Measurements from ENCODE around the gene GTF2F1.
"Not testable (repeated sequence)": the region's sequence is repeated elsewhere in the genome, so short reads cannot be mapped to it uniquely, and the experiment has no call there.

GTF2F1 gene, protein sequence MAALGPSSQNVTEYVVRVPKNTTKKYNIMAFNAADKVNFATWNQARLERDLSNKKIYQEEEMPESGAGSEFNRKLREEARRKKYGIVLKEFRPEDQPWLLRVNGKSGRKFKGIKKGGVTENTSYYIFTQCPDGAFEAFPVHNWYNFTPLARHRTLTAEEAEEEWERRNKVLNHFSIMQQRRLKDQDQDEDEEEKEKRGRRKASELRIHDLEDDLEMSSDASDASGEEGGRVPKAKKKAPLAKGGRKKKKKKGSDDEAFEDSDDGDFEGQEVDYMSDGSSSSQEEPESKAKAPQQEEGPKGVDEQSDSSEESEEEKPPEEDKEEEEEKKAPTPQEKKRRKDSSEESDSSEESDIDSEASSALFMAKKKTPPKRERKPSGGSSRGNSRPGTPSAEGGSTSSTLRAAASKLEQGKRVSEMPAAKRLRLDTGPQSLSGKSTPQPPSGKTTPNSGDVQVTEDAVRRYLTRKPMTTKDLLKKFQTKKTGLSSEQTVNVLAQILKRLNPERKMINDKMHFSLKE

DNA sequence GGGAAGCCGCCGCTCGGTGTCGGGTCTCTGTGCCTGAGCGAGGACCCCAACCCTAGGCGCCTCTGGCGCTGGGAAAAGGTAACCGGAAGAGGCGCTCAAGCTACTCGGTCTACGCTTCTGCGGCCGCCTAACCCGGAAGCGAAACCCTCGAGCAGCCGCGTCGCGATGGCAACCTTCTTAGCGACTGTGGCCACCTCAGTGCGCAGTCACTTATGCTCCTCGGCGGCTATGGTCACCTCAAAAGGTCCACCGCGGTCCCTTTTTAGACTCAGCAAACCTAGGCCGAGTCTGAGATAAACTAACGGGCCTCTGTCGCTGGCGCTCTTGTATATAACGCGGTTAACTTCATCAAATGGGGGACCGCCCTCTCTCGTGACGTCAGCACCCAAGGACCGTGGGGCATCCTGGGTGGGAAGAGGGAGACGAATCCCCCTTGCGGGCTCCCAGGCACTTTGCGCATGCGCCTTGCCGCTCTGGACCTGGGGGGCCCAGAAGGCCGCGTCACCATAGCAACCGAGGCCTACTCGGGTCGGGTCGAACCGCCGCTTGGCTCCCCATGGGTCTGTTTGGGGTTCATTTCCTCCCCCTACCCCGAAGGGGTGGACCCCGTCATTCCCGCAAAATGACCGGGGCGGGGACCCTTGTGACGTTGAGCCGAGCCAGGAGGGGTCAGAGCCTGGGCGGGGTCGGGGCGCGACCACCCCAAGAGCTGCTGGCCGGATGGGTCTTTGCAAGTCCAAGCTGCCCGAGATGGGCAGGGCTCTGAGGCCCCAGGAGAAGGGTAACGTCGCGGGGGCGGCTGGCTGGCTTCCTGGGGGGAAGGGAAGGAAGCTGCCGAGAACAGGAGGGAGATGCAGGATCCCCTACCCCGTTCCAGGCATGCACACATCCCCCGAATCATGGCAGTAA is at the start of gene GTF2F1:
Gene GTF2F1 (minus strand): TSS at position 91 of the 909 bp plus-strand sequence. CDS start 169 bp downstream, outside the sequence.
- DNase-seq (ENCODE audit: low read depth) = peak; percentile 92
- peak within 1 kb of the TSS; percentile 88 for H3K4me3 ChIP-seq (ENCODE audit: low read depth, low read length)

DNA sequence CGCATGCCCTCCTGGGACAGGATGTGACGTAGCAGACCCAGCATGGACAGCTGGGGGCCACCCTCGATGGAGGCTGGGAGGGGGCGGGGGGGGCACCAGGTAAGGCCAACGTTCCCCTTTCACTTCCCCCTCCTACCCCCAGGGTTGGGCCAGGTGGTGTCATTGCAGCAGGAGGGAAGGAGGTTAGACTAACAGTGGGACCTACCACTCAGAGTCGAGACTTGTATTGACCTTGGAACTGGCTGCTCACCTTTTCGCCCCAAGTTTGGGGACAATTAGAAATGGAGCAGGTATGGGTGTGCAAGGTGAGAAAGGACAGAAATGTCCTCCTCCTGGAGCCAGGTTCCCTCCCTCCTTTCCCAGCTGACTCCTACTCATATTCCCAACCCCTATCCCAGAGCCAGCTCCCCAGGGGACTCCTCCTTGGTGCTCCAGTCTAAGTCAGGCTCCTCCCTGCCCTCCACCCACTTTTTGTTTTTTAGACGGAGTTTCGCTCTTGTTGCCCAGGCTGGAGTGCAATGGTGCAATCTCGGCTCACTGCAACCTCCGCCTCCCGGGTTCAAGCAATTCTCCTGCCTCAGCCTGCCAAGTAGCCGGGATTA is 49.2 kb upstream of the GTF2F1 start:
- no peak overlapping the region for H3K4me3 ChIP-seq (ENCODE audit: low read depth, low read length)
- no peak for DNase-seq (ENCODE audit: low read depth)

DNA sequence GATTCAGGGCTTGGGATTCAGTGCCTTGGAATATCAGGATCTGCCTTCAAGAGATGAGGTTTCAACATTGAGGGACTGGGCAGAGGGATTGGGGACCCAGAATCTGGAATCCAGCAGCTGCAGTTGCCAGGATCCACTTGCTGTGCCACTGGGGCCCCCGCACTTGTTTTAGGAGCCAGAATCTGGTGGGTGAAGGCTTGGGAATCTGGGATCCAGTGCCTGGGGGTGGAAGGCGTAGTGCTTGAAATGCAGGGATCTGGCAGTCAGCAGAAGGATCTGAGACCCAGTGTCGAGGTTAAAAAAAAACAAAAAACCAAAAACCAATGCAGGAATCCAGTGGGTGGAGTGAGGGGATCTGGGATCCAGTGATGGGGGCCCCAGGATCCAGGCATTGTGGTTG is 47.9 kb upstream of the GTF2F1 start:
- no peak for DNase-seq (ENCODE audit: low read depth)
- H3K4me3 ChIP-seq (ENCODE audit: low read depth, low read length) = no peak overlapping the region

DNA sequence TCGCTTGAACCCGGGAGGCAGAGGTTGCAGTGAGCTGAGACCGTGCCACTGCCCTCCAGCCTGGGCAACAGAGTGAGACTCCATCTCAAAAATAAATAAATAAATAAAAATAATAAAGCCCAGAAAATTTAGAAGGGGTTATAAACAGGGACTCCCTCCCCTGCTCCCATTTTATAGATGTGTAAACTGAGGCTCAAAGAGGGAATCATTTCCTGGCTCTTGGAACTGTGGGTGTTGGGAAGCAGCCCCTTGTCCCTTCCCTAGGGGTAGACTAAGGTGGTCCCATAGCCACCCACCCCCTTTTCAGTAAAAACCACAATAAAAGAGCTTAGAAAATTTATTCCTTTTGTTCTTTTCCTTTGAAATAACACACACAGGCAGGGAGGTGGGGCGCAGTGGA is 46.8 kb upstream of the GTF2F1 start:
- H3K4me3 ChIP-seq (ENCODE audit: low read depth, low read length) = no peak overlapping the region
- no peak for DNase-seq (ENCODE audit: low read depth)

DNA sequence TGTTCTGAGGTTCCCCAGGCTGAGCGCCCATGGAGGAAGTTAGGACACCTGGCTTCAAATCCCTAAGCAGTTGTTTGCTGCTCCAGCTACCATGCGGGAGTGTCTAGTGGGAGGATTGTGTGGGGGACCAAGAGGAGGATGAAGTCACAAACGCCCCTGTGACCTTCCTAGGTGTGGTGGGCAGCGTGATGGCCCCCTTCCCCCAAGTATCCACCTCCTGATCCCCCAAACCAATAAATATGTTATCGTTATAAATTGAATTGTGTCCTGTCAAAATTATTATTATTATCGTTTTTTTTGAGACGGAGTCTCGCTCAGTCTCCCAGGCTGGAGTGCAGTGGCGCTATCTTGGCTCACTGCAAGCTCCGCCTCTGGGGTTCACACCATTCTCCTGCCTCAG is 40.7 kb upstream of the GTF2F1 start, which contains the start of gene SLC25A41:
Gene SLC25A41 (minus strand): TSS at position 101 of the 400 bp plus-strand sequence. CDS start 70 bp downstream, at position 31.
- H3K4me3 ChIP-seq (ENCODE audit: low read depth, low read length) = no peak within 1 kb of the TSS
- no peak for DNase-seq (ENCODE audit: low read depth)

DNA sequence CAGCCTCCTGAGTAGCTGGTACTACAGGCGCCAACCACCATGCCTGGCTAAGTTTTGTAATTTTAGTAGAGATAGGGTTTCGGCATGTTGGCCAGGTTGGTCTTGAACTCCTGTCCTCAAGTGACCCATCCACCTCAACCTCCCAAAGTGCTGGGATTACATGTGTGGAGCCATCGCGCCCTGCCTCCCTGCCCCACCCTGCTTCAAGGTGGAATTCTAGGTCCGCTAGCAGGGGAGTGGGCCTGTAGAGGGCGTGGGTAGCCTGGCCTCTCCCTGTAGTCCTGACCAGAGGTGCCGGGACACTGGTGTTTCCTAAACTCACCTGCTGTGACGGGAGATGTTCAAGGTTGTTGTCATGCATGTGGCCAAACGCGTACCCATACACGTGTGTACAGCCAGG is 40.2 kb upstream of the GTF2F1 start:
- no peak for DNase-seq (ENCODE audit: low read depth)
- H3K4me3 ChIP-seq (ENCODE audit: low read depth, low read length) = no peak overlapping the region

DNA sequence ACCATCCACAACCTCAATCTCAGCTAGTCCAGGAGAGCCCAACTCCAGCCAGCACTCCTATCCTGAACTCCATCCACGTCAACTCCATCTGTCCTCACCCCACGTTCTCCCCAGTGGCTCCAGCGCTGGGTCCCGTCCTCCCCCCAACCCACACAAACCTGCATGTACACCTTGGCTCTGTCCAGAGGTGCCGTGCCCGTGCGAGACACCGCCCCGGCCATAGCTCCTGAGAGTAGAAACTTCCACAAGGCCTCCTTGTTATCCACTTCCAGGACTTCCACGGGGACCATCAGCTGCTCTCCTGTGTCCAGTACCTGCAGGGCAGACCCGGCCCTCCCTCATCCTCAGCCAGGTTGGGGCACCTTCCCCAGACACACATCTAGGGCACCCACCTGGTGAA is 38.9 kb upstream of the GTF2F1 start:
- no peak overlapping the region for H3K4me3 ChIP-seq (ENCODE audit: low read depth, low read length)
- DNase-seq (ENCODE audit: low read depth) = no peak

DNA sequence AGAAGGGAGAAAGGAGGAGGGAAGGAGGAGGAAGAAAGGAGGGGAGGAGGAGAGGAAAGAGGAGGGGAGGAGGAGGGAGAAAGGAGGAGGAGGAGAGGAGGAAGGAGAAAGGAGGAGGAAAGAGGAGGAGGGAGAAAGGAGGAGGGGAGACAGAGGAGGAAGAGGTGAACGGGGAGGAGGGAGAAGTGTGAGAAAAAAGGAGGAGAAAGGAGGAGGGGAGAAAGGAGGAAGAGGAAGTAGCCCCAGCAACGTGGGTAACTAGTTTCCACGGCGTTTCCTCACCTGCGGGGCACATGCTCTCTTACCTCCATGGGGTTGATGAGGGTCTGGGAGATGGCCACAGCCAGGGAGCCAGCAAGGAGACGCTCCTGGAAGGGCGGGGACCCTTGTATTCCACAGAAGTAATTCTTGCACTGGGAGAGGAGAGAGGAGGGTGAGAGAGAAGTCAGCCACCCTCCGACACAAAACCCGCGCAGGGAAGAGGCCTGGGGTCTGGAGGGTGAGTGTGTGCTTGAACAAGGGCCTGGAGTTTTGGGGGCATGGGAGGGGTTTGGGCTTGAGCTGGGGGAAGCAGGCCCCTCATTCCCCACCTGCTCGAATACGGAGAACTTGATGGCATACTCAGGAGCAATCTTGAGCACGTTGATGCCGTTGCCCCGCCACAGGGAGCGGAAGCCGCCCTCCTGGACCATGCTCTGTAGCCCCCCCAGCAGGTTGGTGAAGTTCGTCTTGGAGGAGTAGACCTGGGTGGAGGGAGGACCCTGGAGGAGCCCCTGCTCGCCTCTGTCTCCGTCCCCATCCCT is 36.7 kb upstream of the GTF2F1 start:
- no peak for DNase-seq (ENCODE audit: low read depth)
- H3K4me3 ChIP-seq (ENCODE audit: low read depth, low read length) = no peak overlapping the region

DNA sequence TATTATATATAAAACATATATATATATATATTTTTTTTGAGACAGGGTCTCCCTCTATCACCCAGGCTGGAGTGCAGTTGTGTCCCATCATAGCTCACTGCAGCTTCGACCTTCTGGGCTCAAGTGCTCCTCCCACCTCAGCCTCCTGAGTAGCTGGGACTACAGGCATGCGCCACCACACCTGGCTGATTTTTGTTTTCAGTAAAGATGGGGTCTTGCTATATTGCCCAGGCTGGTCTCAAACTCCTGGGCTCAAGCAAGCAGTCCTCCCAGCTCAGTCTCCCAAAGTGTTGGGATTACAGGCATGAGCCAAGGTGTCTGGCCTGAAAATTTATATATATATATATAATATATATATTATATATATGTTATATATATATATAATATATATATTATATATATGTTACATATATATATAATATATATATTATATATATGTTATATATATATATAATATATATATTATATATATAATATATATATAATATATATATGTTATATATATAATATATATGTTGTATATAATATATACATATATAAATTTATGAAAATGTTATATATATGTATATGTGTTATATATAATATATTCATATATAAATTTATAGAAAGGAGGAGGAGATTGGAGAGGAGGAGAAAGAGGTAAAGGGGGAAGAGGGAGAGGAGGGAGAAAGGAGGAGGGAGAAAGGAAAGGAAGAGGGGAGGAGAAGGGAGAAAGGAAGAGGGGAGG is 35.9 kb upstream of the GTF2F1 start:
- DNase-seq (ENCODE audit: low read depth); H3K4me3 ChIP-seq (ENCODE audit: low read depth, low read length): not testable (repeated sequence)

DNA sequence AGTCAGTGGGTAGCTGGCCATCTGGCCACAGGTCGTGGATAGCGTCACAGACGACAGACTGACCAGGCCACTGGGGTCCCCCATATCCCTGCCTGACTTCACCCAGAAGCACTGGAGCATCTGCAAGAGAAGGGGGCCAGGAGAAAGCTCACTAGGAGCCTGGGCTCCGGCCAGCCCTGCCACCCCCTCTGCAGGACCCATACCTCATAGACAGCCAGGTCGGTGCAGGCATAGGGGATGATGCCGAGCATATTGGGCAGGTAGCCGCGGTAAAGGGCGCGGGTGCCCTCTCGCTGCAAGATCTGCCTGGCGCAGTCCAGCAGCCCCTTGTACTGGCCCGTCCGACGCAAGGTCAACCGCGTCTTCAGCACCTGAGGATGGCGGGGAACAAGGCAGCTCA is 34.2 kb upstream of the GTF2F1 start:
- DNase-seq (ENCODE audit: low read depth) = no peak

DNA sequence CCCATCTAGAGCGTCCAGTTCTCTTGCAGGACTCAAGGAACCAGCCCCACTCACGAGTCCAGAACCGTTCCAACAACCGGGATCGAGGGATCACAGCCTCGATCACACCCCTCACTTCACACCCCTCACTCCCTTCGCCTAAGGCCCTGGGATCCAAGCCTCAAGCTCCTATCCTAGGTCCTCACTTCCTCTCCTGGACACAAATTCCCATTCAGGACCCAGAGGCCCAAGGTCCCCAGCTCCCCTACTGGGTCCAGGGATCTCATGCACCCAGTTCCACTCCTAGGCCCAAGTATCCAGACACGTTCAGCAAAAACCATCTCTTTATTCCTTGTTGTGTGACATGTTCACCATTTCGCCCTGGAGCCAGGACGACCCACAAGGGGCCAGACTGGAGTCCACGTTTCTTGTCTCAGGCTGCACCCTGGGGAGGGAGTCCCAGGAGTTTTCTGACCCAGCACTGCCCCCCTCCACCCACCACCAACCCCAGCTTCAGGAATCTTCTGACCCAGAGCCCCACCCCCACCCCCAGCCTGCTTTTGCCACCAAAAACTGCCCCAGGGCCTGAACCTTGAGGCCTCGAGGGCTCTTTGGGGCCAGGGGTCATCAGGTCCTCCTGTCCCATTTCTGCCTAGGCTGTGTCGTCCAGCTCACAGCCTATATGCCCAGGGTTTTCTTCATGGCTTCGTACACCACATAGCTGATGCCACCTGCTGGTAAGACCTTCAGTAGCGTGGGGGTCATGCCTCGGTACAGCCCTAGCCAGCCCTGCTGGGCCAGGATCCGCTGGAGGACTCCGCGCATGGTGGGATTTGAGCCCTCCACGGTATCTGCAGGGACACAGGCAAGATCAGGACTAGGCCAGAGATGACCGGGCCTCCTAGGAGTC is 33.0 kb upstream of the GTF2F1 start:
- H3K4me3 ChIP-seq (ENCODE audit: low read depth, low read length) = peak overlapping the region; percentile 24

More for the DNA sequence above, 34.2 kb upstream of the GTF2F1 start:
- H3K4me3 ChIP-seq (ENCODE audit: low read depth, low read length) = no peak overlapping the region

DNA sequence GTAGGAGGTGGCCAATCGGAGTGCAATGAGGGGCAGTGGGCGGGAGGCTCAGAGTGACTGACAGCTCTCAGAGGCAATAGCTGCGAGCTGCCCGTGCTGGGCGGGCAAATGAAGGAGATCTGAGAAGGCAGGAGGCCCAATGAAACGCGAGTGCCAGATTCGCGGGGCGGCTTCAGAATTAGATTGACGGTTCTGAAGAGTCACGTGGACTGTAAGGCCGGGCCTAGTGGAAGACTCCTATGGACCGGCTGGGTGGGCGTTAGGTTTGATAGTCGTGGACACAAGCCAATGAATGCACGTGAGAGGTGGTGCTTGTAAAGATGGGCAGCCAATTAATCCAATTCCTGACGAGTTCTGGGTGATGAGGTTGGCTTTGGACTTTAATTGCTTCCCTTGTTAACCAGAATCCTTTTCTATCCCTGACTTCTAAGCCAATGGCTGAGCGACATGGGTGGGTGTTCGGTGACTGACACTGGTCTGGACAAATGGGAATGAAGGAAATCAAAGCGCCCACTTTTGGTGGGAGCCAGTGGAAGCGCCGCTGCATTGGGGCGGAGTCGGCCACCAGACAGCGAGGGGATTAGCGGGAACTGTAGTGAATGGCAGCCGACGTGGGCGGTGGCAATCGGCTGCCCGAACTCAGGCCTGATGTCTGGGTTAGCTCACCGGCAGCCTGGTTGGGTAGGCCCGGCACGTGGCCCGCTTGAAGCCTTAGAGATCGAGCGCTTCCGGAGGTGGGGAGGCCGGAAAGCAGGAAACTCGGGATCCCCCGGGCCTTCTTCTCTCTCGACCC is 32.2 kb upstream of the GTF2F1 start:
- DNase-seq (ENCODE audit: low read depth) = peak; percentile 100
- H3K4me3 ChIP-seq (ENCODE audit: low read depth, low read length) = peak overlapping the region; percentile 24

More for the DNA sequence above, 33.0 kb upstream of the GTF2F1 start:
- DNase-seq (ENCODE audit: low read depth) = no peak

DNA sequence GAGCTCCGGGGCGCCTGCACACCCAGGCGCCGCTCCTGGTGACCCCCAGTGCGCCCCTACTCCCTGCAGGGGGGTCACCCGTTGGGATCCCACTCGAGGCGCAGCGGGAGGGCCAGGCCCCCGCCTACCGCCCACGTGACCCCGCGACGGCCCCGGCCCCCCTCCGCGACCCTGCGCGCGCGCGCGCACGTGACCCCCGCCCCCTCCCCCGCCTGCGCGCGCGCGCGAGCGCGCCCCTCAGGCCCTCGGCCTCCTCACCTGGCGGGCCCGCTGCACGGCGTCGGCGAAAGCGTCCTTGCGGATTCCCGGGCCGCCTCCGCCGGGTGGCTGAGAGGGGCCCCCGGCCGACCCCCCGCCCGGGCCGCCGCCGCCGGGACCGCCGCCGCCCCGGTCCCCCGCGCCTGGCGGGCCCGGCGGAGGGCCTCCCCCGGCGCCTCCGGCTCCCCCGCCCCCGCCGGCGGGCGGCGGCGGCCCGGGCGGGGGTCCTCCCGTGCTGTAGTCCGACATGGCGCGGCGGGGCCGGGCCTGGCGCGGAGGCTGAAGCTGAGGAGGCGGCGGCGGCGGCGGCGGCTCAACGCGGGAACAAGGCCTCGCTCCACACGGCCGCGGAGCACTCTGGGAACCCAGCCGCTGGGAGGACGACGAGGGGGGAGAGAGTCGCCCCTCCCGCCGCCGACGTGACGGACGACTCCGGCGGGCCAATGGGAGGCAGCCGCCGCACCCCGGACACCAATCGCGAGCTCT is 31.4 kb upstream of the GTF2F1 start, which contains the start of gene KHSRP:
Gene KHSRP (minus strand): TSS at position 617 of the 744 bp plus-strand sequence. CDS start 110 bp downstream, at position 507.
- peak within 1 kb of the TSS; percentile 71 for H3K4me3 ChIP-seq (ENCODE audit: low read depth, low read length)
- no peak for DNase-seq (ENCODE audit: low read depth)

DNA sequence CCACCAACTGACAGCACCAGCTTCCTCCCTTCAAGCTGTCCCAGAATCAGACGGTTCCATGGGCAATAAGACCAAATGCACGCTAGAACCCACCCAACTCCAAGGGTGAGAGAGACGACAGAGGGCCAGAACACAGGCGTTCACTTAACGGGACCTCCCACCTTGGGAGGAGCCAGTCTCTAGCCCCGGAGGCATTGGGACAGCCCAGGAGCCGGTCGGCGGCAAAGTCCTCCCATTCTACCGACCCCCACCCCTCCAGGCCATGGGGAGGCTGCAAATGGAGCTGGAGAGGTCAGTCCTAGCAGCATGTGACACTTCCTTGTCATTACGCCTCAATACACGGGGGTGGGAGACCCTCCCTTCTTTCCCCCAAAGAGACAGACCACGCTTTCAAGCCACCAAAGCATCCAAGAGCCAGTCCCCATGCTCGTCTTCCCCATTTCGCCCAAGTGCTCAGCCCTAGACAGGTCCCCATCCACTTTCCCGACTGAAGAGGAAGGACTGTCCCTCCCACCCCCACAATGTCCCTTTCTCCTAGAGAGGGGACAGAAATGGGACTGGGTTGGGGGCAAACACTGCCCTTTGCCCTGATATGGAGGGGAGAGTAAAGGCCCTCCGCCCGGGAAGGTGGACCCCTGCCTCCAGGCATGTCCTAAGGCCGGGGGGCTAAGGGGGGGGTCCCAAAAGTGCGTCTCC is 30.7 kb upstream of the GTF2F1 start:
- peak overlapping the region; percentile 71 for H3K4me3 ChIP-seq (ENCODE audit: low read depth, low read length)
- DNase-seq (ENCODE audit: low read depth) = peak; percentile 7

Measured in skeletal muscle cell (primary cell).